Measurements from ENCODE around the gene TRIM45. TPM values are rescaled to one million over a fixed set of nuclear protein-coding genes. Genes with fewer than 3 reads are reported as not detected.
A peak's percentile ranks its signal among the peaks of the same experiment; 100 is the strongest.

The TRIM45 gene
- total RNA-seq, 1 experiment from 2014 or later = 11.7 TPM

- no peak overlapping the region for H2BK5ac ChIP-seq (ENCODE audit: insufficient read length, low read length)
- H2BK15ac ChIP-seq (ENCODE audit: low read depth, low read length) = no peak overlapping the region
- Mint-ChIP-seq H3K4me1 (peaks cover 21 to 26% of the 10 kb centered on the region in 2 experiments), H3K36me3 (ENCODE audit: insufficient read depth in 1 of 3, low read depth in 3 of 3) (peaks cover 39 to 91% (median 77%) of the 10 kb centered on the region in 3 experiments; a peak in 6 of 7 replicates), H3K27ac (peak overlapping the region; percentile 86 to 96 (median 93); a peak in 6 of 7 replicates), H3K27me3 (ENCODE audit: low read depth) (no peaks in the 10 kb centered on the region), H3K9me3 (no peaks in the 10 kb centered on the region), H3K4me3 (no peak overlapping the region)
- no peaks in the 10 kb centered on the region for H4K20me1 ChIP-seq (ENCODE audit: control insufficient read depth, insufficient read depth, insufficient read length)
- H3K23me2 ChIP-seq (ENCODE audit: insufficient read length, low read depth, low read length, poor library complexity, severe bottlenecking) = no peaks in the 10 kb centered on the region
- H2BK12ac ChIP-seq (ENCODE audit: insufficient read length, low read depth, low read length) = no peak overlapping the region
- no peak overlapping the region for H2BK20ac ChIP-seq (ENCODE audit: low read depth, low read length, poor library complexity, severe bottlenecking)
- peaks cover 4% of the 10 kb centered on the region; the same call in 1 of the 2 replicates for H3K4me1 ChIP-seq (ENCODE audit: insufficient read depth, low read length)
- H3K27me3 ChIP-seq (ENCODE audit: insufficient read depth, low read length) = no peaks in the 10 kb centered on the region
- no peak overlapping the region for H2BK120ac ChIP-seq (ENCODE audit: low read depth, low read length, poor library complexity, severe bottlenecking)
- no peak overlapping the region for H2AK5ac ChIP-seq (ENCODE audit: insufficient read length, low read length)
- H3T11ph ChIP-seq (ENCODE audit: low read length) = no peak overlapping the region
- WGBS (ENCODE audit: extremely low coverage, insufficient read length, low lambda C conversion rate) = no CpG with 5 or more reads among the region's 7 CpGs
- no peak overlapping the region for H4K91ac ChIP-seq (ENCODE audit: insufficient read length, low read depth, low read length)
- no peak for TF ChIP-seq CTCF (conservative IDR thresholded peaks at IDR 0.05)
- H4K8ac ChIP-seq (replicated peaks; ENCODE audit: insufficient read length, low read depth, low read length) = no peak overlapping the region
- H3K27ac ChIP-seq (ENCODE audit: insufficient read length, low read depth, low read length) = peak overlapping the region; percentile 41
- DNase-seq = peak; percentile 50
- H3K9me3 ChIP-seq (ENCODE audit: control insufficient read depth, low read depth, low read length) = no peaks in the 10 kb centered on the region
- H3K23ac ChIP-seq (ENCODE audit: insufficient read length, low read depth, low read length) = no peak overlapping the region
- H3K4me2 ChIP-seq (ENCODE audit: insufficient read depth, insufficient read length, low read length) = no peak overlapping the region
- H2AFZ ChIP-seq (ENCODE audit: low read length) = no peak overlapping the region
- peak overlapping the region; percentile 3 for H3K9ac ChIP-seq (ENCODE audit: extremely low read depth, insufficient read length, low read length)
- H3K79me2 ChIP-seq (ENCODE audit: insufficient read depth, low read length) = no peaks in the 10 kb centered on the region
- H3K4ac ChIP-seq (ENCODE audit: low read depth, low read length) = no peak overlapping the region
- H3K56ac ChIP-seq (ENCODE audit: insufficient read length, low read depth, low read length) = no peak overlapping the region
- H3K18ac ChIP-seq (ENCODE audit: insufficient read length, low read depth, low read length) = no peak overlapping the region
- H3K79me1 ChIP-seq (ENCODE audit: insufficient read depth, low read depth, low read length, poor library complexity, severe bottlenecking) = no peaks in the 10 kb centered on the region
- no peak overlapping the region for H4K5ac ChIP-seq (ENCODE audit: insufficient read length, low read depth, low read length)
- H3K14ac ChIP-seq (ENCODE audit: insufficient read depth, low read length) = no peak overlapping the region
These were observed 28.4 kb downstream of the TRIM45 start for GRCh38 chr1:117093091-117093534.

All from H9 (cell line).